Gastrocnemius medialis (tissue), 4 donors: ENCODE data around the gene FLNB. TPM values are rescaled to one million over a fixed set of nuclear protein-coding genes. Genes with fewer than 3 reads are reported as not detected.
A peak's percentile ranks its signal among the peaks of the same experiment; 100 is the strongest.

Experiments used
- ATAC-seq, 2 donors: fragments of 150-250 bp; one replicate each; pipeline ENCODE4 v1.9.1; 2016
- DNase-seq, 2 donors: peaks; one replicate each; pipeline ENCODE4 v3.0.0-alpha.2; 2019
- H3K27ac ChIP-seq, 4 donors: fragments of 200-600 bp; sonication (generic); 1 replicate in 1 of 4; 2 replicates in 3 of 4; pipeline ENCODE4 v1.5.1; 2016 to 2018; ENCODE audit warnings: mild to moderate bottlenecking in 2 of 4, moderate library complexity in 1 of 4
- H3K27me3 ChIP-seq, 3 donors: fragments of 200-600 bp; sonication (generic) in 2 of 3; 1 replicate in 1 of 3; 2 replicates in 2 of 3; pipeline versions ENCODE4 v1.5.1 to v1.6.0; 2016 to 2019; ENCODE audit warnings: mild to moderate bottlenecking in 1 of 3, moderate library complexity in 1 of 3
- H3K36me3 ChIP-seq, 2 donors: fragments of 200-600 bp; sonication (generic) in 1 of 2; one replicate each; pipeline ENCODE4 v1.5.1; 2017 to 2018
- H3K4me1 ChIP-seq, 2 donors: fragments of 200-600 bp; sonication (generic) in 1 of 2; one replicate each; pipeline ENCODE4 v1.5.1; 2016 to 2017; ENCODE audit warnings: mild to moderate bottlenecking in 2 of 2
- H3K4me3 ChIP-seq, 4 donors: fragments of 200-600 bp; sonication (generic) in 3 of 4; 1 replicate in 1 of 4; 2 replicates in 3 of 4; pipeline ENCODE4 v1.5.1; 2016 to 2019; ENCODE audit warnings: mild to moderate bottlenecking in 2 of 4
- H3K9me3 ChIP-seq, 3 donors: fragments of 200-600 bp; sonication (generic) in 2 of 3; 1 replicate in 1 of 3; 2 replicates in 2 of 3; pipeline ENCODE4 v1.5.1; 2016 to 2019
- CTCF ChIP-seq, 5 experiments: fragments of 450-650 bp in 3 of 5; fragments of 200-600 bp in 2 of 5; sonication (generic) in 2 of 5; IDR thresholded peaks in 4 of 5; conservative IDR thresholded peaks in 1 of 5; 1 replicate in 4 of 5; 2 replicates in 1 of 5; pipeline ENCODE4 v1.5.1; 2016 to 2019; ENCODE audit warnings: antibody characterized with exemption in 5 of 5, mild to moderate bottlenecking in 3 of 5, moderate library complexity in 3 of 5
- POLR2A ChIP-seq, 2 donors: fragments of 450-650 bp; IDR thresholded peaks; one replicate each; pipeline ENCODE4 v1.6.1; 2017; ENCODE audit warnings: antibody characterized with exemption in 2 of 2, mild to moderate bottlenecking in 2 of 2, moderate library complexity in 2 of 2
- in situ Hi-C, 4 donors: fragments of 200-750 bp; cut with MboI; loops; one replicate each; pipeline versions ENCODE4 v1.15.0 to v1.8.0; 2017; ENCODE audit warnings: low sequenced_read_pairs in 4 of 4
- intact Hi-C: fragments of 100-400 bp; cut with DNase I; formaldehyde crosslinking; loops from one replicate; pipeline ENCODE4 v1.15.1; 2023; ENCODE audit warnings: low total_unique reads
- total RNA-seq, 4 donors: library from RNA; depleted of rRNA; stranded (reverse); fragments of >200 nt; gene quantifications; one replicate each; pipeline versions ENCODE4 v1.1.0 to v1.2.3, GENCODE V29; 2016

FLNB gene
- total RNA-seq, 4 donors from 2014 or later, result 10.9 to 21.5 (median 12.0) TPM

- ATAC-seq, result no peak
- in situ Hi-C loops (no loop called here), intact Hi-C loops (no loop called here)
- Histone ChIP-seq H3K27ac (peak overlapping the region in 2 of 4 donors; percentile 15 to 57), H3K36me3 (no peaks in the 10 kb centered on the region), H3K4me3 (no peak overlapping the region), H3K4me1 (peaks cover 14 to 15% of the 10 kb centered on the region in 2 donors), H3K27me3 (peaks cover 12 to 21% (median 19%) of the 10 kb centered on the region in 3 donors), H3K9me3 (no peaks in the 10 kb centered on the region)
- no peak for DNase-seq
- no peak for TF ChIP-seq POLR2A (IDR thresholded peaks at IDR 0.05)
- no peak for TF ChIP-seq CTCF (IDR thresholded peaks at IDR 0.05 in 4 of 5, conservative IDR thresholded peaks at IDR 0.05 in 1 of 5)
Observed at GRCh38 chr3:58012302-58012701, 4.1 kb downstream of the FLNB start.

- in situ Hi-C loops, result no loop called here
- Histone ChIP-seq H3K4me1 (peaks cover 14 to 15% of the 10 kb centered on the region in 2 donors), H3K36me3 (no peaks in the 10 kb centered on the region), H3K9me3 (no peaks in the 10 kb centered on the region), H3K4me3 (no peak overlapping the region), H3K27me3 (peaks cover 12 to 21% (median 19%) of the 10 kb centered on the region in 3 donors), H3K27ac (peak overlapping the region in 3 of 4 donors; percentile 22 to 57 (median 29))
- ATAC-seq (no peak), DNase-seq (no peak)
- intact Hi-C loops, result no loop called here
- no peak for TF ChIP-seq POLR2A (IDR thresholded peaks at IDR 0.05)
- no peak for TF ChIP-seq CTCF (IDR thresholded peaks at IDR 0.05 in 4 of 5, conservative IDR thresholded peaks at IDR 0.05 in 1 of 5)
Observed at GRCh38 chr3:58013099-58013498, 4.9 kb downstream of the FLNB start.

DNA sequence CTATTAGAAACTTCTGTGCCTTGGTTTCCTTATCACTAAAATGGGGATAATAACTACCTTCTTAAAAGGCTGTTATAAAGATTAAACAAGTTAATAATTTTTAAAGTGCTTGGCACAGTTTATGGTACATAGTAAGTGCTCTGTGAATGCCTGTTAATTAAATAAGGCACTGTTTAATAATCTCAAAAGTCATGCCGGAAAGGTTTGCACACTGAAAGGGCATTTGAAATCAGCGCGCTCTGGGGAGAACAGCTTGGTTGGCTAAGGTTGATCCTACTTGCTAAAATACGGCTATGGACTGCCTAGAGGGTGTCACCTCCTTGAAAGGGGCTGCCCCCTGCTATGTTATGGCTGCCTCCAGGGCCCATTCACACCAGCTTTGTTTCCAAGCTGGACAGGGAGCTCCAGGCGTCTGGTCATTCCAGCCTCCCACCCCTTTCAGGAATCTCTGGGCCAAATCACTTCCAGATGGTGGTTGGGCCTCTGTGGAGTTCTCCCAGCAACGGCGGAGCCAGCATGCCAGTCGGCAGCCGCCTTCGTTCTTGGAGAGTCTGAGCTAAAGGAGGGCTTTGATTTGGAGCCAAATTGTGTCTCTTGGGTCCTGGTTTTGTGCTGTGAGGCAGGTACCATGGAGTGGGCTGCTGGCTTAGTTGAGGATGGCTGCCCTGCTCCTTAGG, 5.9 kb downstream of the FLNB start:
- TF ChIP-seq CTCF (IDR thresholded peaks at IDR 0.05 in 4 of 5, conservative IDR thresholded peaks at IDR 0.05 in 1 of 5) (no peak), POLR2A (IDR thresholded peaks at IDR 0.05) (no peak)
- H3K36me3 ChIP-seq, result no peaks in the 10 kb centered on the region
- in situ Hi-C loops (no loop called here), intact Hi-C loops (no loop called here)
- H3K4me1 ChIP-seq, result peaks cover 7% of the 10 kb centered on the region in 2 donors
- ATAC-seq (peak in 1 of 2 donors; percentile 65), DNase-seq (peak in 1 of 2 donors; percentile 35)
- peak overlapping the region; percentile 3 to 57 (median 39) for H3K27ac ChIP-seq
- H3K27me3 ChIP-seq, result peaks cover 7 to 13% (median 12%) of the 10 kb centered on the region in 3 donors
- no peaks in the 10 kb centered on the region for H3K9me3 ChIP-seq
- H3K4me3 ChIP-seq, result no peak overlapping the region

- Histone ChIP-seq H3K27me3 (peaks cover 0 to 6% (median 0%) of the 10 kb centered on the region in 3 donors), H3K9me3 (no peaks in the 10 kb centered on the region), H3K27ac (no peak overlapping the region), H3K36me3 (no peaks in the 10 kb centered on the region), H3K4me3 (no peak overlapping the region), H3K4me1 (peaks cover 3% of the 10 kb centered on the region in 2 donors)
- intact Hi-C loops (no loop called here), in situ Hi-C loops (no loop called here)
- TF ChIP-seq POLR2A (IDR thresholded peaks at IDR 0.05) (no peak), CTCF (IDR thresholded peaks at IDR 0.05 in 4 of 5, conservative IDR thresholded peaks at IDR 0.05 in 1 of 5) (no peak)
- no peak for DNase-seq
- ATAC-seq, result no peak
Observed at GRCh38 chr3:58015520-58015915, 7.3 kb downstream of the FLNB start.
